Thoracic aorta (tissue), 2 donors: ENCODE measurements around the gene KCNK15. TPM values are rescaled to one million over a fixed set of nuclear protein-coding genes. Genes with fewer than 3 reads are reported as not detected.
A peak's percentile ranks its signal among the peaks of the same experiment; 100 is the strongest.

Experiments
- ATAC-seq: fragments of 150-250 bp; one replicate; pipeline ENCODE4 v1.8.0; 2017; ENCODE audit warnings: low read depth; ENCODE audit not compliant: insufficient number of reproducible peaks, low FRiP score
- DNase-seq: peaks from one replicate; pipeline ENCODE4 v3.0.0-alpha.2; 2020; ENCODE audit warnings: low spot score
- H3K27ac ChIP-seq, 2 donors: fragments of 200-600 bp; sonication (generic); 1 replicate in 1 of 2; 2 replicates in 1 of 2; pipeline ENCODE4 v1.5.1; 2016; ENCODE audit warnings: mild to moderate bottlenecking in 2 of 2, moderate library complexity in 2 of 2
- H3K27me3 ChIP-seq: fragments of 200-600 bp; sonication (generic); replicated peaks from 2 replicates; pipeline ENCODE4 v1.6.0; 2016; ENCODE audit warnings: mild to moderate bottlenecking; ENCODE audit not compliant: insufficient read depth
- H3K36me3 ChIP-seq: fragments of 200-600 bp; sonication (generic); one replicate; pipeline ENCODE4 v1.5.1; 2016
- H3K4me1 ChIP-seq, 2 donors: fragments of 200-600 bp; sonication (generic); 1 replicate in 1 of 2; 2 replicates in 1 of 2; pipeline versions ENCODE4 v1.5.1 to v1.6.0; 2016; ENCODE audit warnings: low read depth in 2 of 2, mild to moderate bottlenecking in 1 of 2; ENCODE audit not compliant: control insufficient read depth in 1 of 2
- H3K4me3 ChIP-seq: fragments of 200-600 bp; sonication (generic); 2 replicates; pipeline ENCODE4 v1.5.1; 2016; ENCODE audit warnings: mild to moderate bottlenecking
- H3K9me3 ChIP-seq: fragments of 200-600 bp; sonication (generic); 2 replicates; pipeline ENCODE4 v1.5.1; 2016
- total RNA-seq, 2 donors: library from RNA; depleted of rRNA; stranded (reverse); fragments of >200 nt; gene quantifications; one replicate each; pipeline versions ENCODE4 v1.1.0 to v1.2.3, GENCODE V29; 2016
- TF ChIP-seq, protein P1 (sequence below): fragments of 200-600 bp; sonication (generic); IDR thresholded peaks from one replicate; pipeline ENCODE4 v1.5.1; 2019; ENCODE audit warnings: antibody characterized with exemption

KCNK15 gene
- total RNA-seq, 2 donors from 2014 or later, result 26.3 to 60.0 TPM

DNA sequence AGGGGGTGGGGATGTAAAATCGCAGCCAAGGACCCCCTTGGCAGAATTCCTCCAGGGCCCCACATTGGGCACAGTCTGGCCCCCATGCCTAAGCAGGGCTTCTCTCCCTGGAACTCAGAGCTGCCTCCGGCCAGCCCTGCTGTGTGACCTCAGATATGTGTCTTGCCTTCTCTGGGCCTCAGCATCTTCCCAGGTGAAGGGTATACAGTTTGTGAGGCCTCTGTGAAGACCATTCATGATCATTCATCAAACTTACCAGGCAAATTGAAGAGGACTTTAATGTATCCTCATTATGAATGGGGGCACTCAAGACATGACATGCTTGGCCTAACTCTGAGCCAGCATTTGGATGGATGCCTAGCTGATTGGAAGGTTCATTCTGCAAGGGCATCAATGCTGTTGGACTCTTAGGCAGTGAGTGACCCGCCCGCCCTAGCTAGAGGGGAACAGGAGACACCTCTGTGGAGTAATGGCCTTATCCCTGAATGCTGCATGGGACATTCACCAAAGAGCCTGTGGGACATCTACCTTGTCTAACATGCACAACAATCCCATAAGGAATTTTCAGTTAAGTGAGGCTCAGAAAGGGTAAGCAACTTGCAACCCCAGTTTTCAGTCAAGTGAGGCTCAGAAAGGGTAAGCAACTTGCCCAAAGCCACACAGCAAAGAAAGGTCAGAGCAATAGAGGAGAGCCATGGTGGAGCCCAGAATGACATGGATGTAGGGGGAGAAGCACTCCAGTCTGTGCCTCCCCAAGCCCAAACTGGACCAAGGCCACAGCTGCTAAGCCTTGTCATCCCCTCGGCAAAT, 30.0 kb upstream of the KCNK15 start:
- H3K4me3 ChIP-seq, result peak overlapping the region; percentile 72
- no peaks in the 10 kb centered on the region for H3K36me3 ChIP-seq
- H3K9me3 ChIP-seq, result no peaks in the 10 kb centered on the region
- no peak for DNase-seq
- peaks cover 54 to 96% of the 10 kb centered on the region in 2 donors for H3K4me1 ChIP-seq
- TF ChIP-seq, protein P1, sequence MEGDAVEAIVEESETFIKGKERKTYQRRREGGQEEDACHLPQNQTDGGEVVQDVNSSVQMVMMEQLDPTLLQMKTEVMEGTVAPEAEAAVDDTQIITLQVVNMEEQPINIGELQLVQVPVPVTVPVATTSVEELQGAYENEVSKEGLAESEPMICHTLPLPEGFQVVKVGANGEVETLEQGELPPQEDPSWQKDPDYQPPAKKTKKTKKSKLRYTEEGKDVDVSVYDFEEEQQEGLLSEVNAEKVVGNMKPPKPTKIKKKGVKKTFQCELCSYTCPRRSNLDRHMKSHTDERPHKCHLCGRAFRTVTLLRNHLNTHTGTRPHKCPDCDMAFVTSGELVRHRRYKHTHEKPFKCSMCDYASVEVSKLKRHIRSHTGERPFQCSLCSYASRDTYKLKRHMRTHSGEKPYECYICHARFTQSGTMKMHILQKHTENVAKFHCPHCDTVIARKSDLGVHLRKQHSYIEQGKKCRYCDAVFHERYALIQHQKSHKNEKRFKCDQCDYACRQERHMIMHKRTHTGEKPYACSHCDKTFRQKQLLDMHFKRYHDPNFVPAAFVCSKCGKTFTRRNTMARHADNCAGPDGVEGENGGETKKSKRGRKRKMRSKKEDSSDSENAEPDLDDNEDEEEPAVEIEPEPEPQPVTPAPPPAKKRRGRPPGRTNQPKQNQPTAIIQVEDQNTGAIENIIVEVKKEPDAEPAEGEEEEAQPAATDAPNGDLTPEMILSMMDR, result no peak
- H3K27me3 ChIP-seq, result no peaks in the 10 kb centered on the region
- peak overlapping the region; percentile 97 to 99 for H3K27ac ChIP-seq
- ATAC-seq, result no peak

DNA sequence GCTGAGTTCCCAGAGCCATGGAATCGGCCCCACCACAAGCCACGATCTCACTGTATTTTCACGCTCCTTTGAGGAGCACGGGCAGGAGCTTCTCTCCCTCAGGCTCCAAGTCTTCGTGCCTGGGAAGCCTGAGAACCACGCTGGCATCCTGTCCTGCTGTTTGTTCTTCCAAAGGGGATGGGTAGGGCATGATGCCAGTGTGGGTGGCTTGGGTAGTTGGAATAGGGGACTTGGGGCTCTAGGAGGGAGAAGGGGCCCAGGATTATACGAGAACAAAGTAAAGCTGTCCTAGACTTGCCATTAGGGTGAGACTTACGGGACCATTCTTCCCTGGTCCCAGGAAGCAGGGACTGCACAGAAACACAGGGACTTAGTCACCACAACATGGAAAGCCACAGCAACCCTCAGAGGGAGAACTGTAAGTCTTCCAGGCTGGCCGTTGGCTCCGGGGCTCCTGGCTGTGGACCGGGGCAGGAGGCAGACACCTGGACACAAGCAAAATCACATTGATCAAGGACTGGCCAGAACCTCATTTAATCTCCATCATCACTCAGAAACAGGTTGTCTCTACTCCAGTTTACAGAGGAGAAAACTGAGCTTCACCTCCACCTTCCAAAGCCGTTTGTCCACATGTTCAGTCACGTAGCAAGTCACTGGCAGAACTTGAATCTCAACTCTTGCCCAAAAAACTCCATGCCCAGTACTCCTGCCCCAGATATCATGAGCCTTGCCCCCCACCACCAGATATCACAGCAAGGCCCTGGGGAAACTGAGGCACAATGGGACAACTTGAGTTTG, 29.2 kb upstream of the KCNK15 start:
- peak overlapping the region; percentile 72 for H3K4me3 ChIP-seq
- DNase-seq (no peak), ATAC-seq (no peak)
- peaks cover 54 to 98% of the 10 kb centered on the region in 2 donors for H3K4me1 ChIP-seq
- peak overlapping the region; percentile 97 to 99 for H3K27ac ChIP-seq
- H3K36me3 ChIP-seq, result no peaks in the 10 kb centered on the region
- TF ChIP-seq, protein P1, result no peak
- no peaks in the 10 kb centered on the region for H3K27me3 ChIP-seq
- H3K9me3 ChIP-seq, result no peaks in the 10 kb centered on the region

DNA sequence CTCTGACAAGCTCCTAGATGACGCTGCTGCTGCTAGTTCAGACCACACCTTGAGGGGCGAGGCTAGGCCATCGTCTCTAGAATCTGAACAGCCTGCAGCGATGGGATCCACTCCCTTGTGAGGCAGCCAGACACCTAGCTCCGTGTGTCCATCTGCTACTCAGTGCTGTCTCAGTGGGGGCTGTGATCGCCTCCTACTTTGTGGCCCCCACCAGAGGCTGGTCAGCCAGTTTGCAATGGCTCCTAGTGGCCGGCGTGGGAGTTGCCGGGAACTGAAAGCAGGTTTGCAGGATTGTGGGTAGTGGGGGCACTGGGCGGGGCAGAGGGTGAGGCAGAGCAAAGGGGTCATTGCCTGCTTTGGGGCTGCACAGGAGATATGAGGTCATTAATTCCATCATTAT, 27.7 kb upstream of the KCNK15 start:
- no peak for ATAC-seq
- DNase-seq, result no peak
- TF ChIP-seq, protein P1, result peak; percentile 44
- Histone ChIP-seq H3K36me3 (peaks cover 7% of the 10 kb centered on the region), H3K27me3 (no peaks in the 10 kb centered on the region), H3K4me1 (peaks cover 54 to 100% of the 10 kb centered on the region in 2 donors), H3K27ac (peak overlapping the region; percentile 97 to 99), H3K4me3 (peak overlapping the region; percentile 72), H3K9me3 (no peaks in the 10 kb centered on the region)

DNA sequence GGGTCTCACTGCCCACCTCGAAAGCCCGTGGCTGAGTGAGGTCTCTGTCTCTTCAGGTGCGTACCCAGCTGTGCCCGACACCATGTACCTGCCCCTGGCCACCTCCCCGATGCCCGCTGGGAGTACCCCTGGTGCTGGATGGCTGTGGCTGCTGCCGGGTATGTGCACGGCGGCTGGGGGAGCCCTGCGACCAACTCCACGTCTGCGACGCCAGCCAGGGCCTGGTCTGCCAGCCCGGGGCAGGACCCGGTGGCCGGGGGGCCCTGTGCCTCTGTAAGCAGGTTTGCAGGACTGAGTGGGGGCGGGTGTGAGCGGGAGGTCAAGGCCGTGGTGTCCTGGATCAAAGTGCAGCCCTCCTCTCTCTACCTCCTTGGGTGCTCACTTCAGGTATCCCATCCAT, 25.8 kb upstream of the KCNK15 start:
- no peak for DNase-seq
- TF ChIP-seq, protein P1, result no peak
- peaks cover 41 to 95% of the 10 kb centered on the region in 2 donors for H3K4me1 ChIP-seq
- no peaks in the 10 kb centered on the region for H3K9me3 ChIP-seq
- H3K36me3 ChIP-seq, result peaks cover 18% of the 10 kb centered on the region
- no peaks in the 10 kb centered on the region for H3K27me3 ChIP-seq
- peak overlapping the region; percentile 12 for H3K4me3 ChIP-seq
- no peak for ATAC-seq
- peak overlapping the region; percentile 97 to 99 for H3K27ac ChIP-seq

DNA sequence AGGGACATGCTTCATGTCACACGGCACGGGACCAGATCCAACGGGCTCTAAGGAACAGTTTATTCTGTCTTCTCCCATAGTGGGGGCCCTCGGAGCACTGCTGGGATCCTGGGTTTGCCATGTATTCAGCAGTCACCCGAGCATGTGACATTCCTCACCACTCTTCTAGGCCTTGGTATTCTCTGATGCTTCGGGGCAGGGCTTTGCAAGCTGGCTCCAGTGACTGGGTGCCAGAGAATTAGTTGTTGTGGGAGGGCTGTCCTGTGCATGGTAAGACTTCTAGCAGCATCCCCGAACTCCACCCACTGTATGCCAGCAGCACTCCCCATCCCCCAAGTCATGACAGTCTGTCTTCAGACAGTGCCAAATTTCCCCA, 25.1 kb upstream of the KCNK15 start:
- TF ChIP-seq, protein P1, result no peak
- no peak for ATAC-seq
- H3K4me1 ChIP-seq, result peaks cover 41 to 87% of the 10 kb centered on the region in 2 donors
- peak overlapping the region; percentile 97 to 99 for H3K27ac ChIP-seq
- H3K4me3 ChIP-seq, result no peak overlapping the region
- peaks cover 21% of the 10 kb centered on the region for H3K36me3 ChIP-seq
- H3K27me3 ChIP-seq, result no peaks in the 10 kb centered on the region
- no peaks in the 10 kb centered on the region for H3K9me3 ChIP-seq
- DNase-seq, result no peak
